Caco-2 (cell line): ENCODE measurements around the gene DOC2A. TPM values are rescaled to one million over a fixed set of nuclear protein-coding genes. Genes with fewer than 3 reads are reported as not detected.
A peak's percentile ranks its signal among the peaks of the same experiment; 100 is the strongest.

Source experiments
- BruUV-seq: library from RNA; stranded (reverse); fragments of 400-500 nt; replicated peaks from 2 replicates; lab custom pipeline; 2021; lab: Mats Ljungman, UMichigan
- CTCF ChIA-PET: fragments of 300-600 bp; sonication (Branson Sonifier 250); formaldehyde crosslinking; loops from one replicate; lab custom pipeline; 2022; ENCODE audit warnings: antibody characterized with exemption; lab: Charles Lee
- POLR2A ChIA-PET: fragments of 300-600 bp; sonication (Branson Sonifier 250); formaldehyde crosslinking; loops from one replicate; lab custom pipeline; 2022; ENCODE audit warnings: antibody characterized with exemption; lab: Charles Lee
- DNase-seq, 2 experiments: peaks; one replicate each; pipeline versions ENCODE4 v3.0.0 to v3.0.0-alpha.2; 2020 to 2022
- H3K27me3 ChIP-seq: replicated peaks from 2 replicates; pipeline ENCODE4 v1.6.0; 2011; ENCODE audit warnings: low read length; ENCODE audit not compliant: control insufficient read depth, insufficient read depth
- H3K36me3 ChIP-seq: 2 replicates; pipeline ENCODE4 v1.5.1; 2011; ENCODE audit warnings: low read length; ENCODE audit not compliant: control insufficient read depth, insufficient read depth
- H3K4me1 ChIP-seq: fragments of 250-450 bp; sonication (Bioruptor Pico); 2 replicates; pipeline ENCODE4 v1.5.1; 2020; ENCODE audit warnings: mild to moderate bottlenecking
- H3K4me3 ChIP-seq: 2 replicates; pipeline ENCODE4 v1.5.1; 2011; ENCODE audit warnings: low read depth, mild to moderate bottlenecking, control low read depth, low read length
- H3K9me3 ChIP-seq: fragments of 250-450 bp; sonication (Bioruptor Pico); 2 replicates; pipeline ENCODE4 v1.5.1; 2020; ENCODE audit warnings: mild to moderate bottlenecking, moderate library complexity
- H3K27ac Mint-ChIP-seq: one replicate; pipeline ENCODE4 v1.8.0; 2022; ENCODE audit warnings: mixed read lengths; ENCODE audit not compliant: unreplicated experiment
- H3K27me3 Mint-ChIP-seq: one replicate; pipeline ENCODE4 v1.8.0; 2022; ENCODE audit warnings: mixed read lengths; ENCODE audit not compliant: insufficient read depth, unreplicated experiment
- H3K36me3 Mint-ChIP-seq: one replicate; pipeline ENCODE4 v1.8.0; 2022; ENCODE audit warnings: mild to moderate bottlenecking, mixed read lengths; ENCODE audit not compliant: insufficient read depth, unreplicated experiment
- H3K4me1 Mint-ChIP-seq: one replicate; pipeline ENCODE4 v1.8.0; 2022; ENCODE audit warnings: low read depth, mixed read lengths; ENCODE audit not compliant: unreplicated experiment
- H3K4me3 Mint-ChIP-seq: one replicate; pipeline ENCODE4 v1.8.0; 2022; ENCODE audit warnings: mild to moderate bottlenecking, moderate library complexity, mixed read lengths; ENCODE audit not compliant: unreplicated experiment
- H3K9me3 Mint-ChIP-seq: one replicate; pipeline ENCODE4 v1.8.0; 2022; ENCODE audit warnings: mixed read lengths; ENCODE audit not compliant: unreplicated experiment
- CTCF ChIP-seq, 2 experiments: fragments of 200-600 bp in 1 of 2; IDR thresholded peaks; 1 replicate in 1 of 2; 2 replicates in 1 of 2; pipeline versions ENCODE4 v1.5.1 to v1.8.0; 2011 to 2022; ENCODE audit warnings: antibody characterized with exemption in 1 of 2, control low read depth in 1 of 2, inconsistent platforms in 1 of 2, low read depth in 1 of 2, low read length in 1 of 2, mild to moderate bottlenecking in 1 of 2, moderate library complexity in 1 of 2; ENCODE audit not compliant: insufficient read depth in 1 of 2, severe bottlenecking in 1 of 2, unreplicated experiment in 1 of 2
- intact Hi-C: fragments of 100-400 bp; cut with micrococcal nuclease; formaldehyde crosslinking; loops from one replicate; pipeline ENCODE4 v1.10.0; 2022; ENCODE audit not compliant: unreplicated experiment
- total RNA-seq: library from RNA; stranded (reverse); gene quantifications from 2 replicates; pipeline ENCODE4 v1.2.3, GENCODE V29; 2022

Gene DOC2A
- total RNA-seq, 1 experiment from 2014 or later, result 3.5 TPM

- no peaks in the 10 kb centered on the region for H3K36me3 ChIP-seq
- H3K36me3 Mint-ChIP-seq, result no peaks in the 10 kb centered on the region
- H3K27me3 ChIP-seq, result no peaks in the 10 kb centered on the region
- no peak overlapping the region for H3K27ac Mint-ChIP-seq
- BruUV-seq, result no TSS peak
- H3K4me1 Mint-ChIP-seq, result no peaks in the 10 kb centered on the region
- ChIA-PET CTCF (no interaction called here), POLR2A (no interaction called here)
- DNase-seq, result no peak
- intact Hi-C loops, result no loop called here
- no peak overlapping the region for H3K4me3 ChIP-seq
- H3K4me3 Mint-ChIP-seq, result no peak overlapping the region
- no peaks in the 10 kb centered on the region for H3K9me3 Mint-ChIP-seq
- no peaks in the 10 kb centered on the region for H3K4me1 ChIP-seq
- H3K27me3 Mint-ChIP-seq, result peaks cover 3% of the 10 kb centered on the region
- no peak for TF ChIP-seq CTCF (IDR thresholded peaks at IDR 0.05; ENCODE audit: insufficient read depth in 1 of 2, low read depth in 1 of 2, low read length in 1 of 2, severe bottlenecking in 1 of 2, unreplicated experiment in 1 of 2)
- H3K9me3 ChIP-seq, result no peaks in the 10 kb centered on the region
Observed at GRCh38 chr16:30040221-30040620, 29.4 kb upstream of the DOC2A start.

- no peak for DNase-seq
- intact Hi-C loops, result no loop called here
- no peak overlapping the region for H3K4me3 Mint-ChIP-seq
- Histone ChIP-seq H3K27me3 (no peaks in the 10 kb centered on the region; the same call in 1 of the 2 replicates), H3K9me3 (no peaks in the 10 kb centered on the region), H3K4me1 (no peaks in the 10 kb centered on the region), H3K36me3 (no peaks in the 10 kb centered on the region), H3K4me3 (no peak overlapping the region)
- H3K27me3 Mint-ChIP-seq, result peaks cover 7% of the 10 kb centered on the region
- no peak overlapping the region for H3K27ac Mint-ChIP-seq
- CTCF ChIA-PET, result no interaction called here
- no peak for TF ChIP-seq CTCF (IDR thresholded peaks at IDR 0.05; ENCODE audit: insufficient read depth in 1 of 2, low read depth in 1 of 2, low read length in 1 of 2, severe bottlenecking in 1 of 2, unreplicated experiment in 1 of 2)
- H3K4me1 Mint-ChIP-seq, result no peaks in the 10 kb centered on the region
- BruUV-seq, result no TSS peak
- H3K9me3 Mint-ChIP-seq, result no peaks in the 10 kb centered on the region
- H3K36me3 Mint-ChIP-seq, result no peaks in the 10 kb centered on the region
- POLR2A ChIA-PET, result no interaction called here
Observed at GRCh38 chr16:30033270-30033669, 22.4 kb upstream of the DOC2A start.

- H3K36me3 Mint-ChIP-seq, result no peaks in the 10 kb centered on the region
Observed at GRCh38 chr16:30032083-30032819, 21.4 kb upstream of the DOC2A start.

More at GRCh38 chr16:30032083-30032819, 21.4 kb upstream of the DOC2A start:
- BruUV-seq, result no TSS peak
- intact Hi-C loops, result no loop called here
- ChIA-PET CTCF (interaction anchor here (0.5 to 1.9 kb wide), 15 partner anchors 9 to 339 kb away, joined by 3 to 9 read pairs (median 3); partner anchors contain the start of genes KCTD13, KIF22, PAGR1 and TAOK2), POLR2A (interaction anchor here (0.7 kb wide), 1 partner anchor 88 kb away, joined by 16 read pairs; no protein-coding TSS in a partner anchor)
- Mint-ChIP-seq H3K27me3 (peaks cover 12% of the 10 kb centered on the region), H3K4me3 (no peak overlapping the region), H3K4me1 (peaks cover 7% of the 10 kb centered on the region), H3K27ac (no peak overlapping the region), H3K9me3 (no peaks in the 10 kb centered on the region)
- no peaks in the 10 kb centered on the region for H3K36me3 ChIP-seq
- no peaks in the 10 kb centered on the region for H3K4me1 ChIP-seq
- H3K27me3 ChIP-seq, result no peaks in the 10 kb centered on the region; the same call in 1 of the 2 replicates
- peak; percentile 70 to 85 for TF ChIP-seq CTCF (IDR thresholded peaks at IDR 0.05; ENCODE audit: insufficient read depth in 1 of 2, low read depth in 1 of 2, low read length in 1 of 2, severe bottlenecking in 1 of 2, unreplicated experiment in 1 of 2)
- no peak overlapping the region for H3K4me3 ChIP-seq
- no peaks in the 10 kb centered on the region for H3K9me3 ChIP-seq
- DNase-seq, result peak; percentile 68 to 72
